Suppressor macrophage treated with lipopolysaccharide for 4 hours (primary cell): ENCODE results near the gene SCARB1.

Source experiments
- DNase-seq: peaks from one replicate; pipeline ENCODE4 v3.0.0-alpha.2; 2020

Gene SCARB1

DNA sequence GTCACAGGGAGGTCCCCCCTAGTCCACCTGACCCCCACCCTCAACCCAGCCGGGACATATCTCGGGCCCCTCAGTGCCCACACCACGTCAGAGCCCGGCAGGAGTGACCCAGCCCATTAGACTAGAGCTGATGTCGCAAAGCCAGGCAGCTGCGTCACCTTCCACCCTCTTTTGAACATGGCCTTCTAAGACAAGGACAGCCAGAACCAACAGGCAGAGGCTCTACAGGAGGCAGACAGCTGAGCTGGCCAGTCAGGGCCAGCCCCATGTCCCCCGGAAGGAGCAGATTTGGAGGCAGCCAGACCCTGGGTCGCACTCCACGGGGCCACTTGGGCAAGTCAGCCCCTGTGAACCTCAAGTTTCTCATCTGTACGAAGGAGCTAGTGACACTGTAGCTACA is 44.1 kb downstream of the SCARB1 start:
- no peak for DNase-seq

DNA sequence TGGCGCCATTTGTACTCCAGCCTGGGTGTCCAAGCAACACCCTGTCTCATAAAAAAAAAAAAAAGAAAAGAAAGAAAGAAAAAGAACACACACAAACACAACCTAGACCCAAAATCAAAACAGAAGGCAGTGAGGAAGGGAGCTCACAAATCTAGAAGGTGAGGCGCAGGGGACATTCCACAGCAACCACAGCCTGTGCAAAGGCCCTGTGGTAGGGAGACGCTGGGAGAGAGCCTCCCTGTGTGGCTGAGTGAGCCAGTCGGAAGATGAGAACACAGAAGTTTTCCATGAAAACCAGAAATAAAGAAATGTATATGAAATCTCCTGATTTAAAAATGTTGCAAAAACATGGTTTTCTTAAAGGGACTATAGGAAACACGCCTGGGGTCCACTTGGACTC is 44.6 kb downstream of the SCARB1 start:
- DNase-seq: no peak

DNA sequence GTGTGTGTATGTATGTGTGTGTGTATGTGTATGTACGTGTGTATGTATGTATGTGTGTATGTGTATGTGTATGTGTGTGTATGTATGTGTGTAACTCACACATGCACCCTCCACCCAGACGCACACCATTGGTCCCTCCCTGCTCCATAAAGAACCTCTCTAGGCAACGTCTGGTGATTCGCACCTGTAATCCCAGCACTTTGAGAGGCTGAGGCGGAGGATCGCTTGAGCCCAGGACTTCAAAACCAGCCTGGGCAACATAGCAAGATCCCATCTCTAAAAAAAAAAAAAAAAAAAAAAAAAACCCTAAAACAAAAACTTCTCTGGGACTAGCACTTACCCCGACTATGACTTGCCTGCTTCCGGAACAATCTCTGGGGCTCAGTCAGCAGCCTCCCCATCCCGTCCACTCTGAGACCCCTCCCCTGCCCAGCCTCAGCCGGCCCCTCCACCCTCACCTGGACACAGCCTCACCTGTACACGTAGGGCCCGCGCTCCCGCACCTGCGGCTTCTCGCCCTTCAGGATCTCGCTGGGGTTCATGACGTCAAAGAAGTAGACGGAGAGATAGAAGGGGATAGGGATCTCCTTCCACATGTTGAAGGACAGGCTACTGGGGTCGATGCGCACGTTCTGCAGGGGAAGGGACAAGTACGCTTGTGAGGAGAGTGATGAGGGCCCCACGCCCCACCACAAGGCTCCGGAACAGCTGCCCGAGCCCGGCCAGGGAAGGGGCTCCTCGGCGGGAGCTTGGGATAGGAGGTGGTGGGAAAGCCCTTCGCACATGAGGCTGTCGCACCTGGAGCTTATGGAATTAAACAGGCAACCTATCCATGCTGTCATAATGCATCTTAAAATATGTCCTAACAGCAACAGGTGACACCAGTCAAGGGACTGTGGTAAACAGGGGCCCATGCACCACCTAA is 46.3 kb downstream of the SCARB1 start:
- DNase-seq: no peak

DNA sequence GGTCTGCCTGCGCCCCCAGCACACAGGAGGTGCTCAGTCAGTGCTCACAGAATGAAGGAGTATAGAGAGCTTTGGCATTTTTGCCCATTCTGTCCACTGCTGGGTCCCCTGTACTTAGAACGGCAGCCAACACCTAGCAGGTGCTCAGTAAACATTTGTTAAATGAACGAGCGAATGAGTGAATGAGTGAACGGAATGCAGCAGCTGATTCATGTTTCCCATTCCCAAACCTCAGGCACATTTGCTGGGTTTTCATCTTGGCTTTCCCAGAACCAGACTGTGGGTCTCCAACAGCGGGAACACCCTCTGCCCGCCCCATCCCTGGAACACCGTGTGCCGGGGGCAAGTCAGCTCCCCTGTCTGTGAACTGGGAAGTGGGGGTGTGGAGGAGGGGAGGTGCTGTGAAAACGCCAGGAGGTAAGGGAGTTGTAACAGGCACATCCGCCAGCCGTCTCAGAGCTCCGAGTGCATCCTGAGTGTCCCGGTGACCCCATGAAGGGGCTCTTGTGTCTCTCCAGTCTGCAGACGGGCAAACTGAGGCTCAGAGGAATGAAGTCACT is 47.3 kb downstream of the SCARB1 start:
- no peak for DNase-seq

DNA sequence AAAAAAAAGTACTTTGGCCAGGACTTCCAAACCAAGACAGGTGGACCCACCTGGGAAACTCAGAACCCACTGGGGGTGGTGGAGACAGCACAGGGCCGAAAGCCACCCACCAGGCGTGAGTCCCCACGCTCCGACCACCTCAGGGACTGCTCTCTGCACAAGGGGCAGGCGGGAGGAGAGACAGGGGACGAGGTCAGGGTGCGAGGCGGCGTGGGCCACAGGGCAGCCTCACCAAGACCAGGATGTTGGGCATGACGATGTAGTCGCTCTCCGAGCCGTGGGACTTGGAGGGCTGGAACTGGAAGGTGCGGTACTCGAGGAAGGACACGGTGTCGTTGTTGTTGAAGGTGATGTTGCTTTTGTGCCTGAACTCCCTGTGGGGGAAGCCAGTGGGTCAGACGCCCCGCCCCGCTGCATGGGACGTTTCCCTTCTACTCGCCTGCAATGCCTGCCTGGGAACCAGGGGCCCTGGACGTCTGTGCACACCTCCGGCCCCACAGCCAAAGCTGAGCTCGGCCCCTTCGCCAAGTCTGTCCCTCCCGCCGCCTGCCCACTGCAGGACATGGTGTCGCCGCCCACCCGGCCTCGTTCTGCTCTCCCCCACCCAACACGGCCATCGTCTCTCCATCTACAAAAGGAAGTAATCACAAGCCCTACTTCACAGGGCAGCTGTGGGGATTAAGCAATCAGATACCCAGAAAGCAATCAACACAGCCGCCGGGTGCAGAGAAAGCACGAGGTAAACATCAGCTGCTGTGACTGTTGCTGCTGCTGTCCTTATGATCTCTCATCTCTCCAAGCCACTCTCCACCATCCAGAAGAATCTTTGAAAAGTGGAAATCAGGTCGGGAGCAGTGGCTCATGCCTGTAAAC is 48.7 kb downstream of the SCARB1 start:
- peak; percentile 78 for DNase-seq

DNA sequence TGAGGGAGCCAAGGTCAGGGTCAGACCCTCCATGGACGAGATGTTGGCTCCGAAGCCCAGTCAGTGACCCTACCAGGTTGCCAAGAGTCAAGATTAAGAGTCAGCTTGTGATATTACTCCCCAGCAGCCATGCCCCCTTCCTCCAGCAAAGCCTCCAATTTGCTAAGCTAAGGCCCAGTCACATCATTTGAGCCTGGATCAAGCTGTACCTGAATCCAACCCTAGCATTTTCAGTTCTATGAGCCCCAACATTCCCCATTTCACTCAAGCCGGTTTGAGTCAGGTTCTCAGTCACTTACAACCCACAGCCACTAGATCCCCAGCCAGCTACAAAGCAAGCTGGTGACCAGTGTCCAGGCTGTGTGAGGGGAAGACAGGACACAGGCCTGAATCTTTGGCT is 49.9 kb downstream of the SCARB1 start:
- no peak for DNase-seq

DNA sequence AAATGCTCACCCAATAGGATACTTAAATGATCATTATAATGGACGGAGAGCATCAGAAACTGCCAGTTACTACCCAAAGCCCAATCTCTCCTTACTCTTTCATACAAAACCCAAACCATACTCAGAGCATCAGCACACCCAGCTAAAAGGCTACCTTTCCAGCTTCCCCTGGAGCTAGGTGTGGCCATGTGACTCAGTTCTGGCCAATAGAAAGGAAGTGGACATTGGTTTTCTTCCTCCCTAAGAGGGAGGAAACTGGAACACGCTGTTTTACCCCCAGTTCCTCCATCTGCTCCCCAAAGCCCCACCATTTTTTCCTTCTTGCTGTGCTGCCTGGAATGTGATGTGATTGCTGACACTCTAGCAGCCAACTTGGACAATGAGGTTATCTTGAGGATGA is 50.7 kb downstream of the SCARB1 start:
- no peak for DNase-seq

DNA sequence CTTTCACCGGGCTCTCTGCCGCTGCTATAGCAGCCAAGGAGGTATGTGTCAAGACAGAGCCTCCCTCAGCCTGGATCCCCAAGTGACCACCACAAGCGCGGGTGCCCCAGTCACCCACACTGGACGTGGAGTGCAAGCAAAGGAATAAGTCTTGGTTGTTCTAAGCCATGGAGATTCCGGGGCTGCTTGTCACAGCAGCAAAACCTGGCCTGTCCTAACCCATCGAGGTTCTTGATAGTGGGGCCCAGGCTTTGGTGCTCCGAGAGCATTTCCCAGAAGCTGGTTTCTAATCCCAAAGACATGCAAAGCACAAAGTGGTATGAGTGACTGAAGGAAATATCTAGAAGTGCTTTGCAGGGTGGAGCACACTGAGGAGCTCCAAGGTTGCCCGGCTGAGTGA is 51.3 kb downstream of the SCARB1 start:
- DNase-seq: no peak

DNA sequence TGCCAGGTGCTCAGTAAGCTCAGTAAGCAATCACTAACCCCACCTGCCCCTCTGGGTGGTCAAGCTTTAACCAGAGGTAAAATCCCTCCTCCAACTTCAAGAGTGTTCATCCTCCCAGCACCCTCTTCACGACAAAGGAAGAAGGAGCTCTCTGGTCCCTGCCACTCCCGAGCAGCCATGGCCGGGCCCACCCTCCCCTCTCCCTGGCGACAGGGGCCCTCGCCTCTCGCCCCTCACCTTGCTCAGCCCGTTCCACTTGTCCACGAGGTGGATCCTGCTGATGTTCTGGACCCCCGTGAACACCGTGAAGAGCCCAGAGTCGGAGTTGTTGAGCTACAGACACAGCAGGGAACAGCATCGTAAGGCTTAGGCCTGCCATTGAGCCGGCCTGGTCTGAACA is 52.0 kb downstream of the SCARB1 start:
- no peak for DNase-seq

DNA sequence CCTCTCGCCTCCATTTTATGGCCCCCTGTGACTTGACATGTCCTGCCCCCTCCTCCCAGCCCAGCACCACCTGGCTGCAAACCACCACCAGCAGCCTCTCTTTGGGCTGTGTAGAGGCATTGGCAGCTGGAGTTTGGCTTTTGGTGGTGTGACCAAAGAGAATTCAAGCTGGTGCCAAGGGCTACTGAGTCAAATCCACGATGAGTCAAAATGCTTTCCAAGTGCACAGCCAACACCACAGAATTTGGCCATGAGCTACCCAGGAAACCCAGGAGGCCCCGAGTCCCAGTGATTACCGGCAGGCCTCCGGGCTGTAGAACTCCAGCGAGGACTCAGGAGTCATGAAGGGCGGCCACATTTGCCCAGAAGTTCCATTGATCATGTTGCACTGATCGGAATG is 53.8 kb downstream of the SCARB1 start:
- no peak for DNase-seq

DNA sequence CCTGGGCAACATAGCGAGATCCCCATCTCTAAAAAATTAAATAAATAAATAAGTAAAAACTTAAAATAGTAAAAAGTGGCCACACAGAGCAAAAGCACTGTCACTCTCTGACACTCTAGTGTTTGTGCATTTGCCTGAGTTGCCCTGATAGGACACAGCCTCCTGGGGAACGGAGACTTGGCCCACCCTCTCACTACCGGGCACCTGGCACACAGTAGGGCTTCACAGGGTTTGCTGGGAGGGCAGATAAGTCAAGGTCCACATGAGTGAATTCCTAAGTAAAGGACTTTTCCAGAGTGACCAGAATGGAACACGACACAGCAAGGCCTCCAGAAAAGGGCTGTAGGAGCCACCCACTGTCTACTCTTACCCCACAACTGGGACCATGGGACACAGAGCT is 54.3 kb downstream of the SCARB1 start:
- no peak for DNase-seq

DNA sequence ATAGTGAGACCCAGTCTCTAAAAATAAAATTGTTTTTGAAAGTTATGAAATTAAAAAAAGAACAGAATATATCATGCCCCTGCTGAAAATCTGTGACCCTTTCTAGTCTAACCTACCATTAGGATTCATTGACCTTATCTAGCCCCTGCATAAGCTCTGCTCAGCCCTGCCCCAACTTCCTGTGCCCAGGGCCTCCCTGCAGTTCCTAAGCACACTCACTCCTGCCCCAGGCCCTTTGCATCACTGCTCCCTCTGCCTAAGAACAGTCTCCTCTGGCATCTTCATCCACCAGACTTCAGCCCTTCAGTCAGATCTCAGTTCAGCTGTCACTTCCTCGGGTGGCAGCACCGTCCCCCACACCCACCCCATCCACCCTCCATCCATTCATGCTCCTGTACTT is 55.4 kb downstream of the SCARB1 start:
- no peak for DNase-seq

DNA sequence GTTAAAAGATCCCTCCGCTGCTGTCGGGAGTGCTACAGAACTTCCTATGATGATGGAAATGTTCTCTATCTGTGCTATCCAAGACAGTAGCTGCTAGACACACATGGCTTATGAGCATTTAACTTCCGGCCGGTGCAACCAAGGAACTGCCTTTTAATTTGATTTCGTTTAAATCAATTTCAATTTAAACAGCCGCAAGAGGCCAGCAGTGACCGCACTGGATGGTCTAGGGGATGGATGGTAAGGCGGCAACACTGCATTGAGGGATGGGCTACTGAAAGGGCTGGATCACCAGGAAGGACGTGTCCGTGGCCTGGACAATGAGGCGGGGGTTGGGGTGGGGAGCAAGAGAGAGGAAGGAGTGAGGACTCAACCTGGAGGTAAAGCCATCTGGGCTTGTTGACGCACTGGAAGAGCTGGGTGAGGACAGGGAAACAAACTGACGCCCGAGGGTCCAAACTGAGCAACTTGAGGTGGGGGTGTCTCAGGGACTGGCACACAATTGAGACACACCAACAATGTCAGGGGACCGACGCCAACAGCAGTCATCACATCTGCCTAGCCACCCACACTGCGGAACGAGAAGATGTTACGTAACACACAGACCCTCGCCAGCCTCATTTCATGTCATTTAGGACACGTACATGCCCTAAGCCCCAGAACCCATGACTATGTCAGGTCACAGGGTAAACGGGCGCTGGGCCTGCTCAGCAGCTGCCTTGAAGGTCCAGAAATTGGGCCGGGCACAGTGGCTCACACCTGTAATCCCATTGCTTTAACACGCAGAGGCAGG is 57.6 kb downstream of the SCARB1 start:
- DNase-seq: peak; percentile 11

DNA sequence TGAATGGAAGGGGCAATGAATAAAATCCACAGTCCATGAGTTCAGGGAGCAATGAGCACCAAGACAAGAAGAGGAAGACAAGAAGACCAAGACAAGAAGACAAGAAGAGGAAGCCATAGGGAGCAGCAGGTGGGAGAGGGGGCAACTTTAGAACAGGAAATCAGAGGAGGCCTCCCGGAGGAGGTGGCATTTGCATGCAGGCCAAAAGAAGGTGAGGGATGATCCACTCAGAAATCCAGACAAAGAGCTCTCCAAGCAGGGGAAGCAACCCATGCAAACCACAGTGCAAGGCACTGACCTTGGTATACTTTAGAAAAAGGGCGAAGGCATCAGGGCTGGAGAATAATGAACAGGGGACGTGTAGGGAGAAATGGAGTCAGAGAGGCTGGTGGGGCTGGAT is 58.6 kb downstream of the SCARB1 start:
- DNase-seq: no peak

DNA sequence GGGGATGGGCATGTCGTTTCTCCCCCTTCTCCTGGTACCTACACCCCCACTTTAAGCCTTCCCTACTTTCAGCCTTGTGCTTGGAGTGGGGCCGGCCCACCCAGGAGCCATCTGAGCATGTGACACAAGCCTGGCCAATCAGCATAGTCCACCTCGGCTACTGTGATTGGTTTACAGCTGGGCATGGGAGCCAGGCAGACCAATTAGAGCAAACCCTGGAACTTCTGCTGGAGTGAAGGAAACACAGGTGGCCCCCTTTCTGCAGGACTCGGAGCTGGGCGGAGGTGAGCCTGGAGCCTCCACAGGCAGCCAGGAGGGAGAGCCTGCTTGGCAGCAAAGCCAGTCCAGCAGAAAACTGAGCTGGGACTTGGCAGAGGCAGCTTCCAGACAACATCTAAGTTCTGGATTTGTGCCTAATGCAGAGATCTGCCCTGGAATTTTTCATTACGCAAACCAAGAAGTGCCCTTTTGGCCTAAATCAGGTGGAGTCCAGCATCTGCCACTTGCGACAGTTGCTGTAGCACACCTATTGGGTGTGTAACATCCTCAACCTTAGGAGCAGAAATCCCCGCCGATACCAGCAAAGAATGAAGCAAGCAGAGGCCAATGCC is 59.5 kb downstream of the SCARB1 start:
- no peak for DNase-seq

DNA sequence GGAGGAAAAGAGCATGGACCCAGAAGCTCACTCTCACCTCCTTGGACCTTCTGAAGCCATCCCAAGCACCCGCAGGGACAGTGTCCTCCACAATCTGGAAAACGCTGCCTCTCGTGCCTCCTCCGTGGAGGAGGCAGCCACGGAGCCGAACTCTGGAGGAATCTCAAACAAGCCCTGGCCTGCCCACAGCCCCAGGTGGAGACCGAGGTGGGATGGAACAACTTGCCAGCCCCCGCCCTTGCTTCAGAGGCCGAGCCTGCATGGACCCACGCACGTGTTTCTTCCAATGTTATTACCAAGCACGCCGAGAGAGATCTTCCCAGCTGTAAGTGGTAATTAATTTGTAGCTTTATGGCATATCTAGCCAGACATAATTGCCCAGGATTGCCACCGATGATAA is 61.3 kb downstream of the SCARB1 start:
- no peak for DNase-seq

DNA sequence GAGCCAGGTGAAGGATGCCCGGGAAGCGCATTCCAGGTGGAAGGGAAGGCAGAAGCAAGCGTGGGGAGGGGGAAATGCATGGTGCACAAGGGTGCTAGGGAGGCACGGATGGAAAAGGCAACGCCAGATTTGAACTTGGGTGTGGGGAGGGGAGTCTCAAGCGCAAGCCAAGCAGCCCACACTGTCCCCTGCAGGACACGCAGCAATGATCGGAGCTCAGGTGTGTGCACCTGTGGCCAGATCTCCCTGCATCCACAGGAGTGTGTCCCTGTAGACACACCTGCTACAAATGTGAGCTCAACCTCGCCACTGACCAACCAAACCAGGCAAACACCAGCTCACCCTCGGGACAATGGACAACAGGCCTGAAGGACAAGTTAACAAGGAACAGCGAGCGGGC is 63.2 kb downstream of the SCARB1 start:
- no peak for DNase-seq

DNA sequence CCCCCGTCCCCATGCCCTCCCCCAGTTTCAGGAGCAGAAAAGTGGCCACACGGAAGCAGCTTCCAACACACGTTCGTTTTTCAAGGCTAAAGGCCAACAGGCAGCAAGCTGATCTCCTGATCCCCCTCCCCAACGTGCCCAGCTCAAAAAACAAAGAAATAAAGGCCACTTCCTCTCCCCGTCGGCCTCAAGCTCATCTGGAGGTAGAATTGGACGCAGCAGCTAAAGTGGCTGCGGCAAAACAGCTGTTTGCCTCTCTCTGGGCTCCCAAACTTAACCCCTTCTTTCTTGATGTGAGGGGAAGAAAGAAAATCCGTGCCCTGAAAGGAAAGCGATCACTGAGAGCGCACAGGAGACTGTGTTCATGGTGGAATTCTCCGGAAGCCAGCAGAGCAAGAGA is 66.3 kb downstream of the SCARB1 start:
- DNase-seq: peak; percentile 12

DNA sequence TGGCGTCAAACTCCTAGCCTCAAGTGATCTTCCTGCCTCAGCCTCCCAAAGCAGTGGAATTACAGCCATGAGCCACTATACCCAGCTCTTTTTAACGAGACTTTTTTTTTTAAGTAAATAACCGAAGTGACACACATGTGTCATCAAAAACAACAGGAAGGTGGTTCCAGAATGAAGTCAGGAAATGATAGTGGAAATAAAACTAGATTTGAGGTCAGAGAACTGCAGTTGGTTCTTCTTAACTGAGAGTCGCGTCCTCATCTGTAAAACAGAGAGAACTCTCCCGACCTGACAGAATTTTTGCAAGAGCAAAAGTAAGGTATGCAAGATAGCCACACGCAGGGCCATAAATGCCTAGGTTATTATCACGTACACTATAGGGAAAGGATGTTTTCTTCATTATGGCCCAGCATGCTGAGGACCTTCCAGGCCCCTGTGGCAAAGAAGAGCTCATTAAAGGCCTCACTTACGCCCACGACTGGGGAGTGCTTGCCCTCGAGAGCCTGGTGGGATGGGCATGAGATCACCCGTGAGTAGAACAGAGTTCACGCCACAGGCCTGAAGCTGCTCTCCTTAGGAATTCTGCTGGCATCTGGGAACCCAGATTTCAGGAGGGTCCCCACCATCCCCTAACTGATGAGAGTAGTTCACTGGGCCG is 67.2 kb downstream of the SCARB1 start:
- DNase-seq: peak; percentile 79

DNA sequence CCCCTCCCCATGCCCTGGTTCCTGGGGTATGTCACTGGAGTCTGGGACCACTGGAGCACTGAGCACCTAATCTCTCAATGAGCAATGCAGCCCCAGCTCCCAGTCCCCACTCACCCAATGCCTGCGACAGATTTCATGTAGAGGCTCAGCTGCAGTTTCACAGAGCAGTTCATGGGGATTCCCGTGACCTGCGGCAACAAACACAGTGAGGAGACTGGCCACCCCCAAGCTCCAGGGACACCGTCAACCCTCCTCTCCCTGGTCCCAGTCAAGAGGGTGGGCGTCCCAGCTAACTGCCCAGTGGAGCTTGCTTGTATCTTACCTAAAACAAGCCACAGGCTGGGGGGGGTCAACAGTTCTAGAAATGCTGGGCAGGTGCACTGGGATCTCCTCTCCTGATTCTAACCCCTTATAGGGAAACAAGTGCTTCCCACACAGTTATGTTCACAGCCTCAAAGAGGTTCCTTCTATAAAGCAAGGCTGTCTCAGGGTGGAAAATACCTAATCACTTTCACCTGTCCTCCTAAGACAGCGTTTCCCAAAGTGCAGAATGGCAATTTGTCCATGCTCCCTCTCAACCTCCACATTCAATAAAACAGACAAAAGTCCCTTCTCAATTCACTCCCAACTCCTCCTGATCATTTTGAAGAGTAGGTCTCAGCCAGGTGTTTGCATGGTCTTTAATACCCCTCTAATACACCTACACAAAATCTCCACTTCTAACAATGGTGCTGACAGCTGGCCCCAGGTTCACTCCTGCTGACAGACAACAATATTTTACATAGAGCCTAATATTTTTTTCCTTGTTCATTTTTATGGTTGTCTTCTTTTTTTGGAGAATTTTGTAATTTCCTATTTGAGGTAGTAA is 68.3 kb downstream of the SCARB1 start:
- no peak for DNase-seq

DNA sequence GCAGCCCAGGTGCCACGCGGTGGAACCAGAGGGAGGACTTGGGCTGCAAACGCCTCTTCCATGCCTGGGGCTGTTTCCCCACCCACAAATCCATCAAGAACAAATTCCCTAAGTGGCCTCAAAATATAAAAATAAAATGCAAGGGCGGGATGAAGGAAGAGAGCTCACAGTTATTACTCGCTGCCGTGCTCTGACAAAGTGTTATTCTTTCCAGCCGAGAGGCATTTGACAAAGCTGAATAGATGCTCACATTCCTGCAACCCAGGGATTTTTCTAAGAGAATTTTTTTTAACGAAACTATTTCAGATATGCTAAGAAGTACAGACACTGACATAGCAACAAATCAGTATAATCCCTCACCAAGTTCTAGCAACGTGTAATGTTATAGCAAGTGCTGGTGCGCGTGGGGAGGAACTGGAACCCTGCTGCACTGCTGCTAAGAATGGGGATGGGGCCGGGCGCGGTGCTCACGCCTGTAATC is 70.7 kb downstream of the SCARB1 start:
- DNase-seq: no peak
